Body of pancreas (tissue), 4 donors: ENCODE data around the gene ZNF777.

ENCODE experiments used
- POLR2A ChIP-seq, 3 donors: fragments of 450-650 bp; IDR thresholded peaks; one replicate each; pipeline ENCODE4 v1.6.1; 2016; ENCODE audit warnings: antibody characterized with exemption in 3 of 3, mild to moderate bottlenecking in 2 of 3
- TF ChIP-seq, protein P1 (sequence below), 7 experiments: fragments of 450-650 bp in 4 of 7; fragments of 200-600 bp in 3 of 7; sonication (generic) in 3 of 7; IDR thresholded peaks; one replicate each; pipeline ENCODE4 v1.5.1; 2016 to 2019; ENCODE audit warnings: antibody characterized with exemption in 7 of 7

DNA sequence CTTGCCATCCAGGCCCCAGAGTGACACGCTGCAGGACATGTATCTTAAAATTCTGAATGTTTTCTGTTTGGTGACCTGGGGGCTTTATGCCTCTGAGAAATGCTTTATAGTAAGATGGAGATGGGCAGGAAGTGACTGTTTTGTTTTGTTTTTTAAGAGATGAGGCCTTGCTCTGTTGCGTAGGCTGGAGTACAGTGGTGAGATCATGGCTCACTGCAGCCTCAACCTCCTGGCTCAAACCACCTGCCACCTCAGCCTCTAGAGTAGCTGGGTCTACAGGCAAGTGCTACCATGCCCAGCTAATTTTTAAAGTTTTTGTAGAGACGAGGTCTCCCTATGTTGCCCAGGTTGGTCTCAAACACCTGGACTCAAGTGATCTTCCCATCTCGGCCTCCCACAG lies 20.6 kb downstream of the ZNF777 start:
- TF ChIP-seq POLR2A (IDR thresholded peaks at IDR 0.05), result no peak
- TF ChIP-seq, protein P1, sequence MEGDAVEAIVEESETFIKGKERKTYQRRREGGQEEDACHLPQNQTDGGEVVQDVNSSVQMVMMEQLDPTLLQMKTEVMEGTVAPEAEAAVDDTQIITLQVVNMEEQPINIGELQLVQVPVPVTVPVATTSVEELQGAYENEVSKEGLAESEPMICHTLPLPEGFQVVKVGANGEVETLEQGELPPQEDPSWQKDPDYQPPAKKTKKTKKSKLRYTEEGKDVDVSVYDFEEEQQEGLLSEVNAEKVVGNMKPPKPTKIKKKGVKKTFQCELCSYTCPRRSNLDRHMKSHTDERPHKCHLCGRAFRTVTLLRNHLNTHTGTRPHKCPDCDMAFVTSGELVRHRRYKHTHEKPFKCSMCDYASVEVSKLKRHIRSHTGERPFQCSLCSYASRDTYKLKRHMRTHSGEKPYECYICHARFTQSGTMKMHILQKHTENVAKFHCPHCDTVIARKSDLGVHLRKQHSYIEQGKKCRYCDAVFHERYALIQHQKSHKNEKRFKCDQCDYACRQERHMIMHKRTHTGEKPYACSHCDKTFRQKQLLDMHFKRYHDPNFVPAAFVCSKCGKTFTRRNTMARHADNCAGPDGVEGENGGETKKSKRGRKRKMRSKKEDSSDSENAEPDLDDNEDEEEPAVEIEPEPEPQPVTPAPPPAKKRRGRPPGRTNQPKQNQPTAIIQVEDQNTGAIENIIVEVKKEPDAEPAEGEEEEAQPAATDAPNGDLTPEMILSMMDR (IDR thresholded peaks at IDR 0.05), result no peak
